Fibroblast of skin of right biceps (primary cell): ENCODE data around the gene BCHE.

Source experiments
- DNase-seq: peaks from one replicate; pipeline ENCODE4 v3.0.0-alpha.2; 2013

Gene BCHE

DNA sequence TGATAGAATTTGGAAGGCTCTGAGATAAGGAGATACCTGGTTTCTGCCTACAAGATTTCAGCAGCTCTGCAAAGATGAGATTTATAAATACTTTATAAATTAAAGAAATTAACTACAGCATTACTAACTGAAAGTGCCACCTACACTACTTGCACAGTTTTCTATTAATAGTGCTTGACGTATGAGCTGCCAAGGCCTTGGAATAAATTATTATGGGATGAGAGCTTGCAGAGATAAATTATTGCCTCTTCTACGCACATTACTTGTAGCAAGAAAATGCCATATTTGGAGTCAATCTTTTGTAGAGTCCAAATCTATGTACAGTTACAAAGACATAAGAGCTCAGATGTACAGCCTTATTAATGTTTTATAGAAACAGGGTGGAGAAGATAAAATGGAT is 89.1 kb downstream of the BCHE start:
- peak; percentile 10 for DNase-seq

DNA sequence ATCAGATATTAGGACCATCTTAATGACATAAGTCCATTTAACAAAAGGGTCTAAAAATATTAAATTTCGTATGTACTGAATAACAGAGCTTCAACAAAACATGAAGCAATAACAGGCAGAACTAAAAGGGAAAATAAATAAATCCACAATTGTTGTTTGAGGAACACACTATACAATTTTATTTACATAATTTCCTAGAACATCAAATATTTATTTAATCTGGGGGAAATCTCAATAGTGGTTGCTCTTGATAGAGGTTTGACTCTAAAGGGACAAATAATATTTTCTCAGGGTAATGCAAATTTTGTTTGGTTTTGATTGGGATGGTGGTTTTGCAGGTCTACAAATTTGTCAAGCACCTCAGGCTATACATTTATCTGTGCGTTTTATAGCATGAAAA is 90.3 kb downstream of the BCHE start:
- no peak for DNase-seq

DNA sequence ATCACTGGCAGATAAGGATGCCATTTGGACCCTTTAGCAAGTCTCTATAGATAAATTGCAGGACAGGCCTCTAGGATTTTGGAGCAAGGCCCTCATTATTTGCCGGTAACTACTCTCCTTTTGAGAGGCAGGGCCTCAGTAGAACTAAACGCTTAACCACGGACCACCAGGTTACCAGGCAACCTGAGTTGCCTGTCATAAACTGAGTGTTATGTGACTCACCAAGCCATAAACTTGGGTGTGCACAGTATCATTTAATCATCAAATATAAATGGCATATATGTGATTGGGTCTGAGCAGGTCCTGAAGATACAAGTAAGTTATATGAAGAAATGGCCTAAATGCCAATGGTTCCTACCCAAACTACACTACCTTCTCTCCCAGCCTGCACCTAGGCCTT is 93.2 kb downstream of the BCHE start:
- DNase-seq: no peak

DNA sequence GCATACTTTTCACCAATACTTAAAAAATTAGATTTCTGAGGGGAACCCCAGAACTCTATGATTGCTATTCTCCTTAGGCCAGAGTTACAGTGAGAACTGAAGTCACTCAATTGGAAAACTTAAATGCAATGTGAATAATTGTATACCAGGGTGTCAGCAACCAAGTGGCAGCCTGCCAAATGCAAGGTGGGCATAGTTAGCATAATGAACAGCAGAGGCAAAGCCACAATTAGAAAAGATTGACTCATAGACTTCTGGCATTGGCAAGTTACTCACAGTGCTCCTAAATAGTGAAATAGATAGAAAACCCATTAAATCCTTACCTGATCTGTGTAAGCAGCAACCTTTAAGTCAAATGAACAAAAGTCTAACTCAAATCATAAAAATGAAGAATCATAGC is 94.9 kb downstream of the BCHE start:
- DNase-seq: no peak

DNA sequence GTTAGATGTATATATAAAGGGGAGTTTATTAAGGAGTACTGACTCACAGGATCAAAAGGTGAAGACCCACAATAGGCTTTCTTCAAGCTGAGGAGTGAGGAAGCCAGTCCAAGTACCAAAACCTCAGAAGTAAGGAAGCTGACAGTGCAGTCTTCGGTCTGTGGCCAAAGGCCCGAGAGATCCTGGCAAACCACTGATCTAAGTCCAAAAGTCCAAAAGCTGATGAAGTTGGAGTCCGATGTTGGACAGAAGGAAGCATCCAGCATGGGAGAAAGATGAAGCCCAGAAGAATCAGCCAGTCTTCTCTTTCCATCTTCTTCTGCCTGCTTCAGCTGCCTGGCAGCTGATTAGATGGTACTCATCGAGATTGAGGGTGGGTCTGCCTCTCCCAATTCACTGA is 107.5 kb downstream of the BCHE start:
- no peak for DNase-seq

DNA sequence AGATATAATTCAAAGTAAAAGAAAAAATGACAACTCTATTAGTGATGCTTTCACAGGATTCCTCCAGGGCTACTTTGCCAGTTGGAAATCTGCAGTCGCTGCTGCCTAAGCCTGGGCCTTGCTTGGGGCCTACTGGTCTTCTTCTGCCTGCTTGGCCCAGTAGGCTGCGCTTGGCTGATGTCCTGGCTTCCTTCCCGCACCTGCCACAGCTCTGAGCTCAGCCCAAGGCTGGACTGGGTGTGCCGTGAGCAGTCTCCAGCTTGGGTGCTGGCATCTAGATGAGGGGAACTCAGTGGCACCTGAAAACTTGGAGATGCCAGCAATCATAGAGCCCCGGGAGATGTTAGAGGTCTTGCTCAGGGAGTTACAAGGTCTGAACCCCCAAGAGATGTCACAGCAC is 108.3 kb downstream of the BCHE start:
- no peak for DNase-seq

DNA sequence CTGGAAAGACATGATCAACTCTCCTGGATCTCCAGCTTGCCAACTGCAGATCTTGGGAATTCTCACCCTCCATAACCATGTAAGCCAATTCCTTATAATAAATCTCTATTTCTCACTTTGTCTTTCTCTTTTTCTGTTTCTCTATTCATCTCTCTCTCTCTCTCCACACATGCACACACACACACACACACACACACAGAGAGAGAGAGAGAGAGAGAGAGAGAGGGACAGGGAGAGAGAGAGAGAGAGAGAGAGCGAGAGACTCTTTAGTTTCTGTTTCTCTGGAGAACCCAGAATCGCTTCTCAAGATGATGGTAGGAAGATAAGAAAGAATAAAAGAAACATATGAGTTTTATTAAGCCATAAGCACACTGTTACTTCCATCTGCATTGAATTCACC is 111.9 kb downstream of the BCHE start:
- DNase-seq: no peak
